Measurements from ENCODE around the gene TBL2.

GRCh38 chr7:73539709-73540108 lies 38.7 kb downstream of the TBL2 start:
- TF ChIP-seq BHLHE40 (IDR thresholded peaks at IDR 0.05; ENCODE audit: low read depth, low read length), result no peak
- no peak for TF ChIP-seq CTCF (conservative IDR thresholded peaks at IDR 0.05; ENCODE audit: low read depth, low read length)
- no peak for TF ChIP-seq USF2 (IDR thresholded peaks at IDR 0.05; ENCODE audit: low read depth, low read length)
- no peak for TF ChIP-seq SMC3 (IDR thresholded peaks at IDR 0.05; ENCODE audit: low read depth, low read length)
- TF ChIP-seq POLR2A (IDR thresholded peaks at IDR 0.05; ENCODE audit: low read depth, low read length), result no peak
- no peak for TF ChIP-seq RFX5 (IDR thresholded peaks at IDR 0.05; ENCODE audit: low read depth, low read length)
- no peak for TF ChIP-seq FOS (IDR thresholded peaks at IDR 0.05; ENCODE audit: low read depth, low read length)
- no peak for TF ChIP-seq RAD21 (IDR thresholded peaks at IDR 0.05; ENCODE audit: low read length)
- no peak for TF ChIP-seq CEBPB (IDR thresholded peaks at IDR 0.05; ENCODE audit: low read depth, low read length)
- TF ChIP-seq RCOR1 (IDR thresholded peaks at IDR 0.05; ENCODE audit: insufficient replicate concordance, low read length), result no peak
- TF ChIP-seq MXI1 (IDR thresholded peaks at IDR 0.05; ENCODE audit: borderline replicate concordance, low read depth, low read length), result no peak
- TF ChIP-seq MAFK (IDR thresholded peaks at IDR 0.05; ENCODE audit: low read depth, low read length), result no peak

Data from IMR-90 (cell line).